Iris pigment epithelial cell (primary cell): ENCODE measurements around the gene NEB.
"Not testable (repeated sequence)": the region's sequence is repeated elsewhere in the genome, so short reads cannot be mapped to it uniquely, and the experiment has no call there.

Experiments
- DNase-seq: peaks from one replicate; pipeline ENCODE4 v3.0.0-alpha.2; 2011; ENCODE audit warnings: low read depth

Gene NEB

DNA sequence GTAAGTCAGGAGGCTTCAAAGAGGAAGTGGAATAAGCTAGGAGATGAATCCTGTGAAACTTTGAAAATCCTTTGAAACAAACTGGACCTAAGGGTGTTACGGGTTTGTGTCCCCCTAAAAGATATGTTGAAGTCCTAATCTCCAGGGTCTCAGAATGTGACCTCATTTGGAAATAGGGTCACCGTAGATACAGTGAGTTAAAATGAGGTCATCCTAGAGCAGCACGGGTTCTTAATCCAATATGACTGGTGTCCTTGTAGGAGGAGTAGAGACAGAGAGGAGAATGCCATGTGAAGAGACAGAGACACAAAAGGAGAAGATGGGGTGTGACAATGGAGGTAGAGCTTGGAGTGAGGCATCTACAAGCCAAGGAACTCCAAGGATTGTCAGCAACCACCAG is 26.9 kb upstream of the NEB start:
- DNase-seq, result no peak

GRCh38 chr2:151760139-151760650 is 25.9 kb upstream of the NEB start:
- peak; percentile 37 for DNase-seq

DNA sequence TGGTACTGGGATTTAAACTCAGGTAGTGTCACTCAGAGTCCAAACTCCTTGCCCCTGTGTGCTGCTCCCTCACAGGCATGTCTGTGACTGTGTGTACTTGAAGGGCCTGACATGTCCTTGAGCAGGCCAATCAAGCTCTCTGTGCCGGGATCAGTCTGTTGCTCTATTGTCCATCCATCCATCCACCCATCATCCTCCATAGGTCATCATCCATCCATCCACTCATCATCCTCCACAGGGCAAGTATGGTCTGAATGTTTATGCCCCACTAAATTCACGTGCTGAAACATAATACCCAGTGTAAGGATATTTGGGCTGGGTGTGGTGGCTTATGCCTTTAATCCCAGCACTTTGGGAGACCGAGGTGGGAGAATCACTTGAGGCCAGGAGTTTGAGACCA is 24.5 kb upstream of the NEB start:
- DNase-seq, result no peak

- no peak for DNase-seq
Observed at GRCh38 chr2:151757861-151758260, 23.6 kb upstream of the NEB start.

DNA sequence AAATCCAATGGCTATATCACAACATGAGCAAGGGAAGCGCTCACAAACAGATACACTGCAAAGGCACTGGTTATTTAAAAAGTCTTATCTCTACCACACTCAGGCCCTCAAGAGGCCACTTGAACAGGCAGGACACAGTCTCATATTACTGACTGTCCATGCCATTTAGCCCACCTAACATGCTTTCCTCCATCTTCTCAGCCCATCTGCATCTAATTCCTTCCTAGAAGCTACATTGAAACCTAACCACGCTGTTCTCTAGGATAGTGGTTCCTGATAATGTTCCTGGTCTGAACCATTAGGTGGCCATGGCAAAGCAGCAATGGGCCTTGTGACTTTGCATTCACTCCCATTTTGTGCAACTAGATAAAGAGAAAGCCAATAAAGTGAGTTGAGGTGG is 22.5 kb upstream of the NEB start:
- DNase-seq, result no peak

DNA sequence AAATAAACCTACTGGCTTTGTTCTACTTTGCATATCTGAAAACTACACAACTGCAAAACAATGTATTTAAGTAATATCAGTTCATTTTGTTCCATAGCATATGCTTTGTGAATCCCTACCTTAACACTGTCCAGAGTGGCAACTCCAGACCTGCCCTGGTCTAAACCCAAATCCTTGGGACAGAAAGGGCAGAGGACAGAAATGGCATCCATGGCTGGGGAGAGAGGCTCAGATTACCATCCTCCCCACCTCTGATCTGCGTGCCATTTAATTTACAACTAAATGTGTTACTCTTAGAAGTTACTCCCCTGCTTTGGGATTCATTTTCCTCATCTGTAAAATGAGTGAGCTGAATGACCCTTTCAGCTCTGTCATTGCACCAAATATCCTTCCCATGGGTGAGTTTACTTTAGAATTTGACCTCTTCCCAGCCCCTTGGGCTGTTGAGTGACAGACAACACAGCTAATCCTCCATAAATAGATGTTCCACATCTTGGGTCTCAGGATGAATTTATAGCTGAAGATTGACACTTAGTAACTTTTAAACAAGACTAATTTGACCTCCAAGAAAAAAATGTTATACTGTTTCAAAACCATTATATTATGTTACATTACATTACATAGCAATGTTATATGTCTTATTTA is 20.1 kb upstream of the NEB start:
- no peak for DNase-seq

- DNase-seq, result no peak
Observed at GRCh38 chr2:151753540-151753939, 19.3 kb upstream of the NEB start.

GRCh38 chr2:151745261-151745660 is 11.0 kb upstream of the NEB start:
- DNase-seq, result not testable (repeated sequence)

GRCh38 chr2:151730262-151730975 is 3.9 kb downstream of the NEB start:
- DNase-seq, result peak; percentile 18

- DNase-seq, result no peak
Observed at GRCh38 chr2:151729837-151730236, 4.4 kb downstream of the NEB start.

GRCh38 chr2:151729415-151729811 is 4.9 kb downstream of the NEB start:
- no peak for DNase-seq

DNA sequence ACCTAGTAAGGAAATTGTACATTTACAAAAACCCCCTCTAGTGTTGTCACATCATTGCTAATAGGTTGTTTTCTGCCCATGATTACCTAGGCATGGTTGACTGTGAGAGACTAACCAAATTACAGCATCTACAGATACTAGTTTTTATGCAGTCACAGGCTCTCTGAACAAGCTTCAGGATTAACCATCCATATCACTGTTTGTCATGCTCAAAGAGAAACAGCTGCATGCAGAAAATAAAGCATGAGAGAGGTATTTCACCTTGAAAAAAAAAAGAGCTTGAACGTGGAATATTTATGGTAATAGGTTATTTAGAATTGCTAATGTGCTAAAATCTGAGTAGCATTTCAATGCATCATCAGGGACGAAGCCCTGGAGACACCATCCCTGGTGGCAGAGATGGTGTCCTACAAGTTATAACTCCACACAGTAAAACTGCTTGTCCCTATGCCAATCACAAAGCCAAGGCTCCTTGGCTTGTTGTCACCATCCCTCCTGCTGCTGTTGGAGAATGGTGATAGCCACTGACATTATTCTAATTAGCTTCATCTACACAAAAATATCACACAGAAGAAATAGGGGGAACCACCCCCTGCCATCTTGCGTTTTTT is 5.4 kb downstream of the NEB start:
- no peak for DNase-seq

- DNase-seq, result no peak
Observed at GRCh38 chr2:151727593-151728552, 6.4 kb downstream of the NEB start.

- DNase-seq, result no peak
Observed at GRCh38 chr2:151721161-151721560, 13.1 kb downstream of the NEB start.

DNA sequence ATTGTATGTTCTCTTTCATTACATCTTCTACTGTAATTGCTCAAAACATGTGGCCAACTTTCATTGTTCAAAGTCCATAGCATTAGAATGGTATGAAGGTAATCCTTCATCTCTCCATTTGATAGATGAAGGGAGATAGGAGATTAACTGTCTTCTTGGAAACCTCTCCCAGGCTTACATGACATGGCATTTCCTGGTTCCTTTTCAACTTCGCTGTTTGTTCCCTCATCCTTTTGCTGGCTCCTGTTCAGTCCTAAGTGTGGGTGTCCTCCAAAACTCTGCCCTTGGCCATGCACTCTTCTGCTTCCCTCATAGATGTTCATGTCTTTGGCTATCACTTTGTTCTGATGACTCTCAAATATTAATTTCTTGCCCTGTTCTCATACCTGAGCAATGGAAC is 13.8 kb downstream of the NEB start:
- no peak for DNase-seq

- DNase-seq, result no peak
Observed at GRCh38 chr2:151718796-151719195, 15.5 kb downstream of the NEB start.

DNA sequence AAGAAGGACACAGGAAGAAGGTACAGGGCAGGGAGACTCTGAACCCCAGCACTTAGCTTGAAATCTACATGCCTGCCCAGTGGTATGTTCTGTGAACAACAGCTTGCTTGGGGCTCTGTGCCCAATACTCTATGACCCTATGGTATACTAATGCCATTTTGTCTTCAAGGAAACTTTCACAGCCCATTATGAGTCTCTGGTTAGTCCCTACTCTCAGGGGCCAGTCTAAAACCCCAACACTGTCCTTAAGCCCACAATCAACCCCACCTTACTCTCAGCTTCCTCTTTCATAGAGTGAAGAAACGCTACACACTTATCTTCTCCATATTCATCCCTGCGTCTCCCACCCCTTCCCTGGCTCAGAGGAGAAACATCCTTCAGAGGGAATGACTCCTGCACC is 16.0 kb downstream of the NEB start:
- DNase-seq, result no peak

DNA sequence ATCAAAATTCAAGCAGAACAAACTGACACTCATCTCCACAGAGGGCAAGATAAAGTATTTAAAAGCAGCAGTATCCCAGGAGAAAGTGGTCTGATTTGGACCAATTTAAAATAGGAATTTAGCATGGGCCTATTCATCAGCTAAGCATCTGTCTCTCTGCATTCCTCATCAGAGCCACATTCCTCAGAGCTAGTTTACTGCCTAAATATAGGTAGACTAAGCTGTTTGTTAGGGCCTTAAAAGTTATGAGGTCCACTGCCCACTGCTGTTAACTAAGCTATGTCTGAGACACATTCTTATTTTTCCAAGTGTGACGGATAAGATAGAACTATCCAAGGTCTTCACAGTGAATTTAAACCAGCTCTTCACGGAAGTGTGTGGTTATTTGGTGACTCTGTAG is 17.6 kb downstream of the NEB start:
- peak; percentile 20 for DNase-seq

DNA sequence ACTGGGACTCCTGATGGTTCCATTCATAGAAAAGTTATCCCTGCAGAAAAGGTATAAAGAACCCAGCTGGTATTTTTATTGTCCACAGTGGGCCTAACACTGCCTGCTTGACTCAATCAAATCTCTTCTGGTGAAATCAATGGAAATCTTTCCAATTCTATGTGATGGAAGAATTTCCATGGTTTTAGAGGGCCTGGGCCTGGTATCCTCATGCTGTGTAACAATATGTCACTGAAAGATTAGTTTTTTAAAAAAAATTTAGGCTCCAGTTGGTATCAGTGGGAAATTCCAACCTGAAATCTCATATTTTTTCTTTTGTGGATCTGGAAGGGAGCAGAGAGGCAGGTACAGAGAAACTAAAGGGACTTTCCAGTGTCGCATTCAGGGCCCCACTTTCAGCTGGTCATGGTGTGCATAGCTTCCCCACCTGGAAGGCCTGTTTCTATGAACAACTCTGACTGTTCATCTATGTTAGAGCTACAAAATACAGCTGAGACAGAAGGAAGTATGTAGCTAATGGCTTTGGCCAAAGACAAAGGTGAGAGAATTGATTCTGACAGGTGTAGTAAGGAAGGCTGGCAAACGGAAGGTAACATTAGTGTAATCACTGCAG is 20.9 kb downstream of the NEB start:
- no peak for DNase-seq

GRCh38 chr2:151711025-151711424 is 23.3 kb downstream of the NEB start:
- no peak for DNase-seq

DNA sequence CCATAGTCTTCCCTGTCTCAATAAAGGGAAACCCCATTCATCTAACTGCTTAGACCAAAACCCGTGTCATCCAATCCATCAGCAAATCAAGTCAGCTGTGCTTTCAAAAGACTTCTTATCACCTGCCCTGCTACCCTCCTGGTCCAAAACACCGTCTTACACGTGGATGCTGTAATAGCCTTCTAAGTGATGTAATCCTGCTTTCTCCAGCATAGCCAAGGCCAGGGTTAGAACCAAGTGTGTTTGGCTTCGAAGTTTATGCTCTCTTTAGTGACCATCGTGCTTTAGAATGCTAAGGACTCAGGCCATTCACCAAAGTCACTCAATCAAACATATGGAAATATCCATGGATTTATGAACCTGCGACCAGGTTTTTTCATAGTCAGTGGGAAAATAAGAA is 25.5 kb downstream of the NEB start:
- no peak for DNase-seq

DNA sequence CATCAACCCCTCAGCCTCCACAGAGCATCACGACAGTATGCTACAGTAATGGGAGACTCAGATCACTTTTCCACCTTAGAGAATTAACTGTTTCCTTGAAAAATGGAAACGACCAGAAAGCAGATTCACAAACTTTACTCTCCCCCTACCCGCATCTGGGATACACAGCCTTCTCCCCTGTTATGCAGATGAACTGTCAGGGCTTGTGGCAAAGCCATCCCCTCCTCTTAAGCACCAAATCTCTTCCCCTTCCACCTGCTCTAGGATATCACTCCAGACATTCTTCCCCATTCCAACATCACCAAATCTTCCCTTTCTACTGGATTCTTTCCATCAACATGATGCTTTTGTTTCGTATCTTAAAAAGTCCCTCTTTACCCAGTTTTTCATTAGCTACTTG is 26.4 kb downstream of the NEB start:
- DNase-seq, result no peak
